ENCODE measurements around the gene FADS2.

The FADS2 gene

GRCh38 chr11:61900251-61900650 is 72.2 kb downstream of the FADS2 start:
- TF ChIP-seq CTCF (IDR thresholded peaks at IDR 0.05; ENCODE audit: insufficient read depth, low read length, missing control alignments), result no peak
- DNase-seq (ENCODE audit: low read depth, low spot score), result no peak
- H3K4me3 ChIP-seq (ENCODE audit: low read depth, low read length), result no peak overlapping the region
- ChIA-PET CTCF (interaction anchor here (0.7 to 18.2 kb wide), 14 partner anchors 12 to 212 kb away, joined by 3 to 568 read pairs (median 104); partner anchors contain the start of genes BEST1, FEN1, FTH1 and RAB3IL1), POLR2A (no interaction called here)

- DNase-seq (ENCODE audit: low read depth, low spot score), result no peak
- no peak for TF ChIP-seq CTCF (IDR thresholded peaks at IDR 0.05; ENCODE audit: insufficient read depth, low read length, missing control alignments)
- ChIA-PET CTCF (interaction anchor here (1.1 to 18.2 kb wide), 11 partner anchors 11 to 205 kb away, joined by 4 to 568 read pairs (median 113); partner anchors contain the start of genes BEST1 and RAB3IL1), POLR2A (no interaction called here)
- no peak overlapping the region for H3K4me3 ChIP-seq (ENCODE audit: low read depth, low read length)
Measured at GRCh38 chr11:61901397-61901796, 73.3 kb downstream of the FADS2 start.

- ChIA-PET CTCF (interaction anchor here (0.5 to 18.2 kb wide), 11 partner anchors 10 to 204 kb away, joined by 3 to 568 read pairs (median 113); partner anchors contain the start of genes BEST1 and RAB3IL1), POLR2A (interaction anchor here (0.6 kb wide), 1 partner anchor 23 kb away, joined by 3 read pairs; no protein-coding TSS in a partner anchor)
- no peak overlapping the region for H3K4me3 ChIP-seq (ENCODE audit: low read depth, low read length)
- TF ChIP-seq CTCF (IDR thresholded peaks at IDR 0.05; ENCODE audit: insufficient read depth, low read length, missing control alignments), result no peak
- DNase-seq (ENCODE audit: low read depth, low spot score), result no peak
Measured at GRCh38 chr11:61902313-61902712, 74.2 kb downstream of the FADS2 start.

- H3K4me3 ChIP-seq (ENCODE audit: low read depth, low read length), result no peak overlapping the region
- CTCF ChIA-PET, result interaction anchor here (0.9 to 18.2 kb wide), 7 partner anchors 8 to 203 kb away, joined by 3 to 568 read pairs (median 245); partner anchors contain the start of genes BEST1 and RAB3IL1
- no peak for DNase-seq (ENCODE audit: low read depth, low spot score)
- no peak for TF ChIP-seq CTCF (IDR thresholded peaks at IDR 0.05; ENCODE audit: insufficient read depth, low read length, missing control alignments)
- POLR2A ChIA-PET, result no interaction called here
Measured at GRCh38 chr11:61903845-61904244, 75.7 kb downstream of the FADS2 start.

- no peak overlapping the region for H3K4me3 ChIP-seq (ENCODE audit: low read depth, low read length)
- TF ChIP-seq CTCF (IDR thresholded peaks at IDR 0.05; ENCODE audit: insufficient read depth, low read length, missing control alignments), result no peak
- ChIA-PET CTCF (interaction anchor here (0.7 to 18.2 kb wide), 7 partner anchors 8 to 202 kb away, joined by 3 to 568 read pairs (median 169); partner anchors contain the start of genes BEST1 and RAB3IL1), POLR2A (no interaction called here)
- DNase-seq (ENCODE audit: low read depth, low spot score), result no peak
Measured at GRCh38 chr11:61904539-61905048, 76.5 kb downstream of the FADS2 start.

GRCh38 chr11:61905067-61905696 is 77.1 kb downstream of the FADS2 start:
- no peak for DNase-seq (ENCODE audit: low read depth, low spot score)
- H3K4me3 ChIP-seq (ENCODE audit: low read depth, low read length), result no peak overlapping the region
- no peak for TF ChIP-seq CTCF (IDR thresholded peaks at IDR 0.05; ENCODE audit: insufficient read depth, low read length, missing control alignments)
- ChIA-PET POLR2A (no interaction called here), CTCF (interaction anchor here (0.6 to 18.2 kb wide), 6 partner anchors 9 to 201 kb away, joined by 3 to 568 read pairs (median 131); partner anchors contain the start of genes BEST1 and RAB3IL1)

All from AG04449 (cell line).